NCI-H2196 treated with DMSO at 0.1 percent for 48 hours (cell line): ENCODE measurements around the gene SLC26A1.

Source experiments
- DNase-seq: peaks from one replicate; lab custom pipeline; 2025; ENCODE audit not compliant: unreplicated experiment; lab: John Stamatoyannopoulos, UW

SLC26A1 gene, protein sequence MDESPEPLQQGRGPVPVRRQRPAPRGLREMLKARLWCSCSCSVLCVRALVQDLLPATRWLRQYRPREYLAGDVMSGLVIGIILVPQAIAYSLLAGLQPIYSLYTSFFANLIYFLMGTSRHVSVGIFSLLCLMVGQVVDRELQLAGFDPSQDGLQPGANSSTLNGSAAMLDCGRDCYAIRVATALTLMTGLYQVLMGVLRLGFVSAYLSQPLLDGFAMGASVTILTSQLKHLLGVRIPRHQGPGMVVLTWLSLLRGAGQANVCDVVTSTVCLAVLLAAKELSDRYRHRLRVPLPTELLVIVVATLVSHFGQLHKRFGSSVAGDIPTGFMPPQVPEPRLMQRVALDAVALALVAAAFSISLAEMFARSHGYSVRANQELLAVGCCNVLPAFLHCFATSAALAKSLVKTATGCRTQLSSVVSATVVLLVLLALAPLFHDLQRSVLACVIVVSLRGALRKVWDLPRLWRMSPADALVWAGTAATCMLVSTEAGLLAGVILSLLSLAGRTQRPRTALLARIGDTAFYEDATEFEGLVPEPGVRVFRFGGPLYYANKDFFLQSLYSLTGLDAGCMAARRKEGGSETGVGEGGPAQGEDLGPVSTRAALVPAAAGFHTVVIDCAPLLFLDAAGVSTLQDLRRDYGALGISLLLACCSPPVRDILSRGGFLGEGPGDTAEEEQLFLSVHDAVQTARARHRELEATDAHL

DNA sequence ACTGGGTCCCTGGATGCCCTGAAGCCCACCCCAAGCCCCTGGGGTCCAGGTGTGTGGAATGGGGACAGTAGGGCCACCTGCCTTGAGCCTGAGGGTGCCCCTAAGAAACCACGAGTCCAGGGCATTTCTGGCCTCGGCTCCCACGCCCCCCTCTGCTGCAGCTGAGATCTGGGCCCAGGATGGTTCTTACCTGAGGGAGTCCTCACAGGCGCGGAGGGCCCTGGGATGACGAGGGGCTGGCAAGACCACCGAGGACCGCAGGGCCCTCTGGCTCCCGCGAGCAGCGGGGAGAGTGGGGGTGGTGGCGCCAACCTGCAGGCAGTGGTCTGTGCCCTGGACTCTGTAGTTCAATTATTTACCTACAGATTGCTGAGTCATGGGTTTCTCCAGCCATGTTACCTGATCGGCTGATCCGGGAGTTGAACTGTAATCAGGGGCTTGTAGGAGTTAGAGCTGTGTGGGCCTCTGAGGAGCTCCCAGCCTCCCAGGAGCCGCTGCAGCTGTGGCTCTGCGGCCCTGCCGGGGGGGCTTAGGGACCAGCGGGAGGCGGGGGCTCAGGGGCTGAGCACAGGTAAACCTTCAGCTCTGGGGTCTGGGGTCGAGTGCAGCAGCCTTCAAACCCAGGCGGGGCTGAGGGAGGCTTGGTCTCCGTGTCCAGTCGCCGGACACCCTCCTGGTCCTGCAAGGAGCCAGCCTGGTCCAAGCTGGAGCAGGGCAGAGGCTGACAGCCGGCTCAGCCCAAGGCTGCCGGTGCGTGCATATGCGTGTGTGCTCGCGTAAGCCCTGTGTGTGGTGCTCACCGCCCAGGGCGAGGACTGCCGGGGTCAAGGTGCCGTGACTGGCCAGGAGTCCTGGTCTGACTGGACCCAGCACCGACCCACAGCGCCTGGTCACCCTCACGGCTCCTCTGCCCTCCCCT, at the start of gene SLC26A1:
TSS of gene SLC26A1 (minus strand) at position 294 of the 919 bp plus-strand sequence. CDS start 1,701 bp downstream, outside the sequence.
- DNase-seq, result no peak

DNA sequence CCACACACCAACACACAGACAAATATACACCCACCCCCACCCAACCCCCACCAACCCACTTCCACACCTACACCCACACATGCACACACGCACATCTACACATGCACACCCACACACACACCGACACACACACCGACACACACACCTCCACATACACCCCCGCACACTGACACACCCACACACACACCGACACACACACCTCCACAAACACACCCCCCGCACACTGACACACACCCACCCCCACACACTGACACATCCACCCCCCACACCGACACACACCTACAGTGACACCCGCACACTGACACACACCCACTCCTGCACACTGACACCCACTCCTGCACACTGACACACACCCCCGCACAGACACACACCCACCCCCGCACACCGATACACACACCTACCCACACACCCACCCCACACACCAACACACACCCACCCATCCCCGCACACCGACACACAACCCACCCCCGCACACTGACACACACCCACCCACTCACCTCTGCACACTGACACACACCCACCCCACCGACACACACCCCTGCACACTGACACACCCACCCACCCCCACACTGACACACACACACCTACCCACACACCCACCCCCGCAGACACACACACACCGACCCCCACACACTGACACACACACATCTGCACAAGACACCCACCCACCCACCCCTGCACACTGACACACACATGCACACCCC, 49.3 kb upstream of the SLC26A1 start:
- no peak for DNase-seq

DNA sequence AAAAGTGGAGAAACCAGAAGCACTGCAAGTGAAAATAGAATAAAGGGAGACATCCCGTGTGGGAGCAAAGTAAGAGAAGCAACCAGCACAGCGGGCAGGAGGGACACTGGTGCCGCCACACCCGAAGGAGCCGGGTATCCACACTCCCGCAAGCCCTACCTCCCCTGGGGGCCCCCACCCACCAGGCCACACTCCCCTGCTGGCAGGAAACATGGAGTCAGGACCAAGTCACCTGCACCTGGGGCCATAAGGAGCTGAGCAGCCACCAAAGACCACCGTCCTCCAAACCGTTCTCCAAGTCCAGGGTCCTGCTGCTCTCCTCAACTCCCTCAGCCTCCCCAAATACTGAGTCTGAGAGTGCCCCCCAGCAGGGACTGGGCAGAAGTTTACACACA, 48.7 kb upstream of the SLC26A1 start:
- no peak for DNase-seq

DNA sequence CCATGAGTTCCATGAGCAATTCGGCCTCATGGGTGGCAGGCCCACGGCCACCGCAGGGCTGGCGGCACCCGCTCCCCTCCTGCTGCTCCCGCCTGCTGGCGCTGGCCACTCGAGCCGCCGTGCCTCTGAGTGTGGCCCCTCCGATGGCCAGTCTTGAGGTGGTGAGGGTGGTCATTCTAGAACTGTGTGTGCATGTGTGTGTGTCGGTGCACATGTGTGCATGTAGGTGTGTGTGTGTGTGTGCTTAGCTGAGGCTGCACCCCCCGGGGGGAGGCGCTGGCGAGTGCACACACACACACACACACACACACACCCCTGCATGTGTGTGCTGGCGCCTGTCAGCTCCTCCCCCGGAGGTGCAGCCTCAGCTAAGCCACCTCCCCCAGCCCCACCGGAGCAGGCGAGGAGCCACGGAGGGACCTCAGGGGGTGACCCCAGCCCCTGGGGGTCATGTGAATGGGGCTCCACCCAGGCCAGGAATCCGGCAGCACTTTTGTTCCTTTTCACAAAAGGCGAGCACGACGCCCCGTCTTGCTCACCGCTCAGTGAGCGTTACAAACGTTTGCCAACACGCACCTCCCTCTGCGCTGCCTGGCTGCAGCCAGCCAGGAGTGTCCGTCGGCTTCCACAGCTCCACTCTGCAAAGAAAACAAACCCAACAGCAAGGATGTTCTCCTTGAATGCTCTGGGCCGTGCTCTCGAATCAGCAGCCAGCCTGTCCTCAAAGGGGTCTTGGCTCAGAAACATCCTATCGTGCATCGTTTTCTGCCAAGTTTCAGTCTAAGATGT, 48.1 kb upstream of the SLC26A1 start:
- no peak for DNase-seq

DNA sequence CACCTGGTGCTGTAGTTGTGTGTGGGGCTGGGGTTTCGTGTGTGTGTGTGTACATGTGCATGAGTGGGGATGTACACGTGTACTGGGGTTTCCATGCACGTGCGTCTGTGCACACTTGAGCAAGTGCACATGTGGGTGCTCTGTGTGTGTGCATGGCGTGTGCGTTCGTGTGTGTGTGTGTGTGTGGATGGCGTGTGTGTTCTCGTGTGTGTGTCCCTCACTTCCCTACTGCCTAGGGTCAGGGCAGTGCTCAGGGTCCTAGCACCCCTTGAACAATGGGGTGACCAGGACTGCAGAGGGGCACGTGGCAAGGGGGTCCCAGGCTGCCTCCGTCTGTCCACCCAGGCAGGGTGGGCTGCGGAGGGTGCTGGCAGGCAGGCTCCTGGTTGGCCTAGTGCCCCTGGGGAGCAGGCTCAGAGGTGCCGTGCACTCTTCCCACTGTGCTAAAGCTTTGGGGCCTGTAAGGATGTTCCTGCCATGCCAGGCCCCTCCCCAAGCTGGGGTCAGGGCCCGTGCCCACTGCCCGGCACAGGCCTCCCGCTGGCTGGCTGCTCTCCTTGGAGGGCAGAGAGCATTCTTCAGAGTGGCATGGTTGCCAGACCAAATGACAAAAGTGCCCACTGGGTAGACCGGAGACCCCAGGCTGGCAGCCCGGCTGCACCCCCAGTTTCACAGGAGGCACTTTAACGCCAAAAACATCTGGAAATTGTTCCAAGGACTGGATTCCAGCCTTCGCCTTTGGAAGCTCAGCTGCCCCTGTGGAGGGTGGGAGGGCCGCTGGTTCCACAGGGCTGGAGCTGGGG, 47.3 kb upstream of the SLC26A1 start:
- DNase-seq, result no peak

DNA sequence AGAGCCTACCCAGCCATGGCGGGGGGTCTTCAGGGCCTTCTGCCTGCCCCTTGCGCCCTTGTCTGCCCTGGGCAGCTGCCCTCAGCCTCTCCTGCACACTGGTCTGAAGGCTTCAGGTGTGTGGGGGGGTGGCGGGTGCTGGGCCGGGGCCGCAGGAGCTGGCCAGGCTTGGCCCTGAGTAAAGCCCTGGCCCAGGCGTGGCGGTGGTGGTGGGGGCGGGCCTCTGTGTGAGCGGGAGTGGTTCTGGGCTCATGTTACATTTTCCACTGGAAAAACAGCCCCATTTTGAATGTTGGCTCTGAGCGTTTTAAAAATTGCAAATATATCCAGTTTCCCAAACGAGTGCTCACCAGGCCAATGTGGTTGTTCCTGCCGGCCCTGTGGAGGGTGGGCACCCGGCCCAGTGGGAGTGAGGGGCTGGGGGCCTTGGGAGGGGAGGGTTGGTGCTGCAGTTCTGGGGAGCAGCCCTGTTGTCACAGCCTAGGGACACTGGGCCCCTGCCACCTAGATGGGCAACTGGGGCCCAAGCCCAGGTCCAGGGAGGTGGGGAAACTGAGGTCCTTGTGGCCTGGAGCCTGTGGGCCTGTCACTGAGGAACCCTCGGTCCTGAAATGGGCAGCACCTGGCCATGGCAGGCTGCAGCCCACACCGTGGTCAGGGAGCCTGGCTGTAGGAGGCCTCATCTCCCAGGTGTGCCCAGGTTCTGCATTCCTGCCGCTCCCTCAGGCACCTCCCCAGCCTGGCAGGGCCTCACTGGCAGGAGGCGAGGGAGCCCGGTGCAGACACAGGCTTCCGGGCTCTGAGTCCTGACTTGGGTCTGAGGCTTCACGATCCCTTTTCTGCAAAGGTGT, 46.5 kb upstream of the SLC26A1 start:
- peak; percentile 37 for DNase-seq

DNA sequence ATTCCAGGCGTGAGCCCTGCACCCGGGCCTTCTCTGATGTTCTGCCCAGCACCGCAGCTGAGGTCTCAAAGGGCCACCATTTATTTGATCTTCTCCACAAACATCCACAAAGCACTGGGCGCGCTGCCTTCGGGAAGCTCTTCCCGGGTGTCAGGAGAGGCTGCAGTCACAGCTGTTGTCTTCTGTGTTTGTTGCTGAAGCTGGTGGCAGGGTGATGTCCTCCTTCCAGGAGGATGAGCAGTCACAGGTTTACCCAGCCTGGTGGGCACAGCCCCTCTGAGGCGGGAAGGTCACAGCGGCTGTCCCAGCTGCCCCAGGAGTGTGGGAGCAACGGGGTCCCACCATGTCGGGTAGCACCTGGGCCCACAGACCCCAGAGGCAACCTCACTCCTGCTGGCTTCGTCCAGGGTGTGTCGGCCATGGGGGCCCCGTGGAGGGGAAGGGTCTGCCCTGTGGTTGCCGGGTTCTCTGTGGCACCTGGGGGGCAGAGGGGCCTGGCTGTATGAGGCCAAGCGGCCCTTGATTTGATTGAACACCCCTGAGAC, 45.8 kb upstream of the SLC26A1 start:
- no peak for DNase-seq

DNA sequence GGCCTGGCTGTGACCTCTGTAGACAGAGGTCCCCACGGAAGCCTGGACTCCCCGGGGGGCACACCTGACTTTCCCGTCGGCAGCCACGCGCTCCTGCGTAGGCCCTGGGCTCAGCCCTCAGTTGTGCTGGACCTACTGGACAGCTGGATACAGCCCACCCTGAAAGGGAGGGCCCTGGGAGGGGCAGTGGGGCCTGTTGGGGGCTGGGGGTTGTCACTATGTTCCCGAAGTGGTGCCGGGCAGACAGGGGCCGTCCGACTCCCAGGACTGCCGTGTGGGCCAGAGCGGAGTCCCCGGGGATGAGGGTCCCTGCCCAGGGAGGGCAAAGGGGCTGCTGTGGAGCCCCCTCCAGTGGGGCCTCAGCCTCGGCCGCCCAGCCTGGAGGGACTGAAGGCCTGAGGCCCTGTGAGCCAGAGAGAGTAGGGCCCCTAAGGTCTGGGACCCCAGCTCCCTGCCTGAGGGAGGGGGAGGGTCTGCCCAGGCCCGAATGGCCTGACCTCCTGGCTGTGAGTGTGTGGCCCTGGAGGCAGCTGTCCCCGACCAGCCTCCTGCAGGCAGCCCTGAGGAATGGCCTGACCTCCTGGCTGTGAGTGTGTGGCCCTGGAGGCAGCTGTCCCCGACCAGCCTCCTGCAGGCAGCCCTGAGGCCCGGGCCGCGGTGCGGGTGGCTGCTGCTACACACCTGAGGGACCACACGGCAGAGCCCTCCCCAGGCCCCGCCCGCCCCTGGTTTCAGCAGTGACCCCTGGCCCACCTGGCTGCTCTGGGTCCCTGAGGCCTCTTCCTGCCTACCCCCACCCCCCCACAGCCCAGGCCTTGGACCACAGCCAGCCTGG, 44.0 kb upstream of the SLC26A1 start:
- no peak for DNase-seq

DNA sequence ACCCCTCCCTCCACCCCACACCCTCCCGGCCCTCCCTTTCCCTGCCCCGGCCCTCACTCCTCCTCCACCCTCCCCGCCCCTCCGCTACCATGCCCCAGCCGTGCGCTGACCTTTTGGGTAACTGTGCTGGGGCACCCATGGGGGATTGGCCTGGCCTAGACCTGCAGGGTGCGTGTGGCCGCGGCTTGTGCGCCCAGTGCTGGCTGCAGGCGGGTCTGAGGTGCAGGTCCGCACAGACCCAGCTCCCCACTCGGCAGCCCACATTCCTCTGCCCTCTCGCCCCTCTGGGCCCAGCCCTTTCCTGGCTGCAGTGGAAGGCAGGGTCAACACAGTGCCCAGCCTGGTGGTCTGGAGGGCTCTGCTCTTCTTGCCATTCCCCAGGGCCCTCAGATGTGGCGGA, 42.9 kb upstream of the SLC26A1 start:
- DNase-seq, result no peak

DNA sequence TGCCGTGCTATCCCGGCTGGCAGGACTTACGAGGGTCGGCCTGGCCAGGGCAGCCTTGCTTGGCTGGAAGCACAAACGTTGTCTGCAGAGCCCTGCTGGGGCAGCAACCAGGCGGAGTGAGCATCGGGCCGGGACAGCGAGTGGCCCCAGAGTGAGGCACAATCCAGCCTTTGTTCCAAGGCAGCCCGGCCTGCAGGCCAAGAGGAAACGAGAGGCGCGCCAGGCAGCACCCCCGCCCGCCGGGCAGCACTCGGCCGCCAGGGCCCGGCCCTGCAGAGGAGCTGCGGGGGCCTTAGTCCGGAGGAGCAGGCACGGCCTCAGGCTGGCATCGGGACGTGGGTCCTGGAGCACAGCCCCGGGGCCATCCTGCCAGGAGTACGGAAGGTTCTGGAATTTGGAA, 42.3 kb upstream of the SLC26A1 start:
- no peak for DNase-seq

DNA sequence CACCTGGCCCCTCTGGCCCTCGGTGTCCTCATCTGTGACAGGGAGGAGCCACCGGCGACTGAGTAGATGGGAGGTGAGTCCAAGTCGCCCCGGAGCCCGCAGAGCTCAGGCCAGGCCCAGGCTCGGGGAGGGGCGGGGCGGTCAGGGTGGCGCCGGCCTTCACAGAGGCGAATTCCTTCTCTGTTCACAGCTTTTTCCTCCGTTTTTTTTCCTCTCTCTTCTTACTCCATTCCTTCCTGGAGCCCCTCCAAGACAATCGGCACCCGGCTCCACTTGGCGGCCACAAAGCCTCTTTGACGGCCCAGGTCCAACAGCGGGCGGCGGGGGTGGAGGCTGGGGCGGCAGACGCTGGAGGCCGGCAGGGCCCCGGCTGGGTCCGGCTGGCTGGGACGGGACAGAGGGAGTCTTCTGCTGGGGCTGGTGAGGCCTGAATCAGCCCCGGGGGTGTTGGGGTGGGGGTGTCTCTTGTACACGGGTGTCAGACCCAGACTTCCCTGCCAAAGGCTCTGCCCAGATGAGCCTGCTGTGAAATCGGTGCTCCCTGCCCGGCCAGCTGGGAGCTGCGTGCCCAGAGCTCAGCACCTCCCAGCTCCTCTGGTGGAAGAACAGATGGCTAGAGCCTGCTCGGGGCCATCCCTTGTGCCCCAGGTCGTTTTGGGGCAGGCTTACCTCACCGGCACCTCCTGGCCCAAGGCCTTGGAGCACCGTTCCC, 40.8 kb upstream of the SLC26A1 start:
- no peak for DNase-seq

DNA sequence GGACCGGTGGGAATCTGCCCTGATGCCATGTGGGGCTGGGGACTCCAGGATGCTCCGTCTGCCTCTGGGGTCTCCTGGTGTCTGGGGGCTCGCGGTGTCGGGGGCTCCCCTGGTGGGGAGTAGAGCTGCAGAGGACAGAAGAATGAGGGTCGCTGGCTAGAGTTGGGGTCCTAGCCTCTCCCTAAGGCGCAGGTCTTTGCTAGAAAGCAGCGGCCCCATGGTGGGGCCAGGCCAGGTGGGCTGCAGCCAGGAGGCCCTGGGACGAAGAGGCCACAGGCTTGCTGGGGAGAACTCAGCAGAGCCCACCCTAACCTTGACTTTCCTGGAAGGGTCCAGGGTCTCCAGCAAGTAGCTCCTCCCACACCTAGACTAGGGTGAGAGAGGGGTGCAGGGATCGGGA, 39.7 kb upstream of the SLC26A1 start:
- no peak for DNase-seq

DNA sequence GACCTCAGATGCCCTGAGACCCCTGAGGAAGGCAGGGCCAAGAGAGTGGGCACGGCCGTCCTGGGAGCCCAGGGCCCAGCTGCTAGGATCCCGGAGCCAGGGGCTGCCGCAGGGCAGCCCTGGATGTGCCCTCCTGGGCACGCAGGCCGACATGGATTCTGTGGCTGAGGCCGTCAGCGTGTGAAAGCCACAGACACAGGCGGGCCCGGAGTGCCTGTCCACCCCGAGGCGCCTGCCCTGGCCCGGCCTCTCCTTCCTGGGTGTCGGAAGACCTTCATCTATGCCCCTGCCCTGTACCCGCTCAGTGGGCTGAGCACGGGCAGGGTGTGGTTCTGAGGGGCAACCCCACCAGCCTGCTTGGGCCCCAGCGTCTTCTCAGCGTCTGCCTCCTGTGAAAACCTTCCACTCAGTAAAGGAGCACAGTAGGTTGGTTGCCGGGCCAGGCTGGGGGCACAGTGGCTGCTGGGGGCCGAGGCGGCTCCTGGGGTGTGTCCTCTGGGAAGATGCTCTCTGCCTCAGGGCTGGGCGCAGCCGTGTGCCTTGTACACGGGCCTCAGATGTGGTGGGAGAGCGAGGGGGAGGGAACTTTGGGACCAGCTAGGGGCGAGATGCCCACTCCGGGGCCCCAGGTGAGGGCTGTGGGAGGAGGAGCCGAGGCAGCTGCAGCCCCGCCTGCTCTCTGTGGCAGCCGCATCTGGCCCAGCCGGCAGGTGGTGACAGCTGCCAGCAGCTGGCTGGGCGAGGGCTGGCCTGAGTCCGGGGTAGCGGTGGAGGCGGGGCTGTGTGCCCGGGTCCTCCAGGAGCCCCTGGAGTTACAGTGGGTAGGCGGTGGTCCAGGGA, 39.0 kb upstream of the SLC26A1 start:
- DNase-seq, result peak; percentile 35

DNA sequence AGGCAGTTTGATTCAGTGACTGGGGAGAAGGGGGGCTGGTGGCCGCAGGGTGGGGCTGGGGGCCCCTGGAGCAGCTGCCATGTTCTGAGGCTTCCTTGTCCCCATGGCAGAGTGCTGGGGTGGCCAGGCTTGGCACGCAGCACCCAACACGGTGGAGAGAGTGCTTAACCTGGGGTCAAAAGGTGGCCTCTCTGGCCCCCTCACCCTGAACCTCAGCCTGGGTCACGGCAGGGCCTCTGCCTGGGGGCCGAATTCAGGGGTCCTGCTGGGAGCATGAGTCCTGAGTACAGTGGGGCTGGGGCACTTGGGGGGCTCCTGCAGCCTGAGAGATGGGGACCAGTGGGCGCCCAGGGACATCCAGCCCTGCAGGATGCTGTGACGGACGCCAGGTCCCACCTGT, 38.1 kb upstream of the SLC26A1 start:
- no peak for DNase-seq

DNA sequence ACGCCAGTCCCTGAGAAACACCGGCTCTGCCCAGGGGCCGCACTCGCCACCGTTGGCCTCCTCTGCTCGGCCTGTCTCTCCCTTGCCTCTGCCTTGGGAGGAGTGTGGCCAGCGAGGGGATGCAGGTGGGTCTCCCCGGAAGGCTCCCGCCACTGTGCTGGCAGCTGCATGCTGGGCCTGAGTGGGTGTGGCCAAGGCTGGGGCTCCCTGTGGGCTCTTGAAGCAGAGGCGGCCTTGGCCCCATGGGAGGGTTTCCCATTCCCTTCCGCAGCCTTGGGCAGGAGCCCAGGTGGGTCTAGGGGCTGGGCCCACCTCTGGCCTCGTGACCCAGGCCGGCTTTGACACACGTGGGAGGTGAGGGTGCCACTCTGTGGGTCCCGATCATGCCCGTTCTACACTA, 37.4 kb upstream of the SLC26A1 start:
- no peak for DNase-seq

DNA sequence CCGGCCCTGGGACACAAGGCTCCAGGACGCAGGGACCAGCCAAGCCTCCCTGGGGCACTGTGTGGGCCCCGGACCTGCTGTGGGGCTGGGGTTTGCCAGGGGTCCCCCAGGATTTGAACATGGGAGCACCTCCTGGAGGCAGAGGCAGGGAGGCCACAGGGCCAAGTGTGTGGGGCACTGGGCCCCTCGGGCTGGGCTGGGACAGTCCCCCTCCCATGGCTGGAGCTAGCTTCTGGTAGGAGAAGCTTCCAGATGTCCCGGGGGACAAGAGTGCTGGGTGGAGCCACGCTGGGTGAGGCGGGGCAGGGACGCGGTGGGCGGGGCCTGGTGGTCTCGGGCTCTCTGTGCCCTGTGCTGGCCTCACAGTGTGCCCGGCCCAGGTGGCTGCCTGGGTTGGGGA, 36.8 kb upstream of the SLC26A1 start:
- DNase-seq, result no peak
